ENCODE data around the gene SRPK2.

DNA sequence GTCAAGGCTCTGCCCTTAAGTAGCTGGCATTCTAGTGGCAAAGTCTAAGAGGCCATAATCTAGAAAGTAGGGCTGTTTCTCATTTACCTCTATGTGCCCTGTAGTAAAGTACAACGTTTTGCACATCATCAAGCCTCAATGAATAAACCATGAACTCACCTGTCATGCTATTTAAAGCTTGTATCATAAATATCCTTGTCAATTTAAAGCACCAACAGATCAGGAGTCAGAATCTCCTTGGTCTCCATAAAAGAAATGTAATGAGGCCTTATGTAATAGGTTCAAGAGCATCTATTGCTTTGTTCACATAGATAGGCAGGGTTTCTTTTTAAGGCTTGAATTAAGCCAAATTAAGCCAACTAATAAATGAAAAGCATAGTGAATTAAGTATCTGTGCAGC is 192.8 kb downstream of the SRPK2 start:
- TF ChIP-seq, protein P1, sequence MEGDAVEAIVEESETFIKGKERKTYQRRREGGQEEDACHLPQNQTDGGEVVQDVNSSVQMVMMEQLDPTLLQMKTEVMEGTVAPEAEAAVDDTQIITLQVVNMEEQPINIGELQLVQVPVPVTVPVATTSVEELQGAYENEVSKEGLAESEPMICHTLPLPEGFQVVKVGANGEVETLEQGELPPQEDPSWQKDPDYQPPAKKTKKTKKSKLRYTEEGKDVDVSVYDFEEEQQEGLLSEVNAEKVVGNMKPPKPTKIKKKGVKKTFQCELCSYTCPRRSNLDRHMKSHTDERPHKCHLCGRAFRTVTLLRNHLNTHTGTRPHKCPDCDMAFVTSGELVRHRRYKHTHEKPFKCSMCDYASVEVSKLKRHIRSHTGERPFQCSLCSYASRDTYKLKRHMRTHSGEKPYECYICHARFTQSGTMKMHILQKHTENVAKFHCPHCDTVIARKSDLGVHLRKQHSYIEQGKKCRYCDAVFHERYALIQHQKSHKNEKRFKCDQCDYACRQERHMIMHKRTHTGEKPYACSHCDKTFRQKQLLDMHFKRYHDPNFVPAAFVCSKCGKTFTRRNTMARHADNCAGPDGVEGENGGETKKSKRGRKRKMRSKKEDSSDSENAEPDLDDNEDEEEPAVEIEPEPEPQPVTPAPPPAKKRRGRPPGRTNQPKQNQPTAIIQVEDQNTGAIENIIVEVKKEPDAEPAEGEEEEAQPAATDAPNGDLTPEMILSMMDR (IDR thresholded peaks at IDR 0.05; ENCODE audit: insufficient read depth, low read depth, low read length), result no peak
- TF ChIP-seq EZH2 (IDR thresholded peaks at IDR 0.05; ENCODE audit: insufficient read depth, low read length), result no peak

All from astrocyte (in vitro differentiated cells and primary cell).